ENCODE data around the gene C13orf46.

Gene C13orf46

DNA sequence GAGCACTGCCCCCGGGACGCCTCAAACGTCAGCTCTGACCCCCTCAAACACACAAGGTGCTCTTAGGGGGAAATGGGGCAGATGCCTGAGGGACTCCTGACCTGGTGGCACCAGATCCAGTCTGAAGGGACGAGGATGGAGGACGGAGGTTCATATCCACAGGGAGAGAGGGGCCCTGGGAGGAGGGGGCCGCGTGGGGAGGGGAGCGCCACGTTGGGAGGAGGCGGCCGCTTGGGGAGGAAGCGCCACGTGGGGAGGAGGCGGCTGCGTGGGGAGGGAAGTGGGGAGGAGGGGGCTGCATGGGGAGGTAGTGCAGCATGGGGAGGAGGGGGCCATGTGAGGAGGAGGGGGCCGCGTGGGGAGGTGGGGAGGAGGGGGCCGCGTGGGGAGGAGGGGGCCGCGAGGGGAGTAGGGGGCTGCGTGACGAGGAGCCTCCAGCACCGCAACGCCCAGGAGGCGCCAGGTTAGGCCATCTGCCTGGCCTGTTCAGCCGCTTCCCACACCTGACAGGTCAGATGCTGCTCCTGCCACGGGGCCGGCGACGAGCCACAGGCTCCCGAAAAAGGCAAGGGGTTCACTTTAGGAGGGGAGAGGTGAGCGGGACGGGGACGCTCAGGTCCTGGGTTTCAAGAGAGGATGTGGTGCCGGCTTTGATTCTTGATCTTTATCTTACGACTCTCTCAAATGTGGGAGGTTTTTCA is 36.7 kb upstream of the C13orf46 start:
- no peak for DNase-seq

DNA sequence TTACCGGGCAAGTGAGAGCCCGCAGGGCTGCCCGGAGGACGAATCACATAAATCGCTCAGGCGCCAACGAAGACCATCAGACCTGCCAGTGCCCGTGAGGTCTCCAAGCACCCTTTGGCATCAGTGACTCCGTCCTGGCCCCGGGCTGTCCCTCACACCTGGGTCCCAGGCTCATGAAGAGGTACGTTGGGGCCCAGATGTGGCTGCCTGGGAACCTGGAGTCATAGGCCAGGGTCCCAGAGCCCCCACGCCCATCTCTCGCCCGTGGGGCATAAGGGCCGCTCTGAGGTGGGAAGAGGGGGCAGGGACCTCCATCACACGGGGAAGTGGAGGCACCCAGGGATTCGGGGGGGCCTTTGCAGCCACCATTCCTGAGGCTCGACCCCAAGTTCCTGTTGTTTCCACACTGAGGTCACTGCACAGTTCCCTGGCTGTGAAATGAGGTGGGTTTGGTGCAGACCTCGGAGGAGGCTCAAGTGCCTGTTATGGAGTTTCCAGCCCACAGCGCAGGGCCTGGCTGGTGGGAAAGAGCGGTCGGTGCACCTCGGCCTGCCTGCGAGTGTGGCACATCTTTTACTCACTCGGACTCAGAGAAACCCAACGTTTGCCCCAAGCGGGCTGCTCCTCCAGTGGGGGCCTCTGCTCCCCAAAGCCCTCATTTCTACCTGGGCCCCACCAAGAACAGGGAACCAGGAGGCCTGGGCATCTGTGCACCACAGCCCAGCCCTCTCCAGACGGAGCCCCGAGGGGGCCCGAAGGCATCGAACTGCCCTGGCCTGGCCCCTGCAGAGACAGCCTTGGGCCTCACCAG is 35.9 kb upstream of the C13orf46 start:
- no peak for DNase-seq

DNA sequence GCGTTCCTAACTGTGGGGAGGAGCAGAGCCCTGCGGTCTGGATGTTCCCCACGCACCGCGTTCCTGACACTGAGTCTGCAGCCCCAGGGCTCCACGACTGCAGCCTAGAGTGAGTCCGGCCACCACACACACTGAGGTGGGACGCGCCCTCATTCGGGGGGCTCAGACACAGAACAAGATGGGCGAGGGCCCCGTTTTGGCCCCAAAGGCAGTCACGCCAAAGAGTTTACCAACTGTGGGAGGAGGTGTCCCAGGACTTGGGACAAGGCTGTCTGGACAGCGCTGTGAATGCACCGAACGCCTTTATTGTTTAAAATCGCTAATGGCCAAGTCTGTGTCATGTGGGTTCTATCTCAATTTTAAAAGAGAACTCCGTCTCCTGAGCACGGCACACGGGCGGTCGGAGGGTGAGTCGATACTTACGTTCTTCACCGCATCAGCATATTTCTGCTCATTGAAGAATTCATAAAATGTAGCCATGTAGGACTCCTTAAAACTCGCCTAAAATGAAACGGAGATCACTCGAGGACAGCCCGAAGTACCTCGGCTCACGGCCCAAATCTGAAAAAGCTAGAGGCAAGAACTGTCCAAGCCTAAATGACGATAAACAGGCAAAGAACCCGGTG is 35.2 kb upstream of the C13orf46 start:
- no peak for DNase-seq

DNA sequence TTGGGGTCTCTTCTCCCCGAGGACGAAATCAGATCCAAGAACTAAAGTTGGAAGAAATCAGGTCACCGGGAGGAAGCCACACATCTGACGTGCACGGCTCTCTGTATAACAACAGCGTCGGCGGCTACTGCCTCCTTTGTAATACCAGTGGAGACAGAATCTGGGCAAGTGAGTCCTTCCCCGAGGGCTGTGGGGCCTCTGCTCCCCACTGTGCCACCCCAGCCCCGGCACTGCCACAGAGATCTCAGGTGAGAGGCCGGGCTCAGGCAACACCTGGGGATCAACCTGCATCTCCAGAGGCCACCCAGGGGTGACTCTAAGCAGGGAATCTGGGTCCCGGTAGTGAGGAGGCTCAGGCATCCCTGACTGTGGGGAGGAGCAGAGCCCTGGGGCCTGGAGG is 33.7 kb upstream of the C13orf46 start:
- DNase-seq, result no peak

DNA sequence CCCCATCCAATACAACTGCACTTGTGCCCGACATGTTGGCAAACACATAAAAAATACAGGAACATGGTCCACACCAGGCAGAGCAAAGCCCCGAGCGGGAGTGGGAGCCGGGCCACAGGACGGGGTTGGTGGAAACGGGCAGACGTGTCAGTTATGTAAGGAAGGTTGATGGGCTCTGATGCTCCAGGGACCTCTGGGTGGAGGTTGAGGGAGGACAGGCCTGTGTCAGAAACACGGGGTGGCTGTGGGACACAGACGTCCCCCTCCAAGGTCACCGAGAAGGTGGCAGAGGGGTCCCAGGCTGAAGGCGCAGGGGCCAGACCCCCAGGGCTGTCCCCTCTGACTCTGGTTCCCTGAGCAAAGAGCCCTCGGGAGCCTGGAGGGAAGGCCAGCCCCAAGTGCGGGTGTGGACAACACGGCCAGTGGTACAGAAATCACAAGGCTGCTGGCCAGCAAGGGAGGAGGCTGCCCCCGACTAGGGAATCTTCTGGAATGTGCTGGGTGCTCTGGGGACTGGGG is 31.4 kb upstream of the C13orf46 start:
- DNase-seq, result no peak

DNA sequence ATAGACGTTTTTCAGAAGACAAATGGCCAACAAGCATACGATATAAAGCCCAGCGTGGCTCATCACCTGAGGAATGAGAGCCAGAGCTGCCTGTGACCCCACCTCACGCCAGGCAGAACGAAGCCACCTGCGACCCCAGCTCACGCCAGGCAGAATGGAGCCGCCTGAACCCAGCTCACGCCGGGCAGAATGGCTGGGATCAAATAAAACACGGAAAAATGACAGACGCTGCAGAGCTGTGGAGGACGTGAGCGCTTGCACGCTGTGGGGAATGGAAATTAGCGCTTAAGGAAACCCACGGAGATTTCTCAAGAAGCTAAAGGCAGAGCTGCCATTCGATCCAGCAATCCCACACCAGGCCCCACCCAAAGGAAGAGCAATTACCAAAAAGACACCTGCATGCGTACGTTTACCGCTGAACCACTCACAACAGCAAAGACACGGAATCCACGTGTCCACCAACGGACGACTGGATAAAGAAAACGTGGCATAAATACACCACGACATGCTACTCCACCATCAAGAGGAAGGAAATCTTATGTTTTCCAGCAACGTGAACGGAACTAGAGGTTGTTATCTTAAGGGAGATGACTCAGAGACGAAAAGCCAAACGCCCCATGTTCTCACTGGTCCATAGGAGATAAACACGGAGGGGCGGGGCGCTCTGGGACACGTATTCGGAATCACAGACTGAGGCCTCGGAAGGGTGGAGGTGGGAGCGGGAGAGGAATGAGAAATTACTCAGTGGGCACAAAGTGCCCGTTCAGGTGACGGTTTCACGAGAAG is 30.7 kb upstream of the C13orf46 start:
- no peak for DNase-seq

DNA sequence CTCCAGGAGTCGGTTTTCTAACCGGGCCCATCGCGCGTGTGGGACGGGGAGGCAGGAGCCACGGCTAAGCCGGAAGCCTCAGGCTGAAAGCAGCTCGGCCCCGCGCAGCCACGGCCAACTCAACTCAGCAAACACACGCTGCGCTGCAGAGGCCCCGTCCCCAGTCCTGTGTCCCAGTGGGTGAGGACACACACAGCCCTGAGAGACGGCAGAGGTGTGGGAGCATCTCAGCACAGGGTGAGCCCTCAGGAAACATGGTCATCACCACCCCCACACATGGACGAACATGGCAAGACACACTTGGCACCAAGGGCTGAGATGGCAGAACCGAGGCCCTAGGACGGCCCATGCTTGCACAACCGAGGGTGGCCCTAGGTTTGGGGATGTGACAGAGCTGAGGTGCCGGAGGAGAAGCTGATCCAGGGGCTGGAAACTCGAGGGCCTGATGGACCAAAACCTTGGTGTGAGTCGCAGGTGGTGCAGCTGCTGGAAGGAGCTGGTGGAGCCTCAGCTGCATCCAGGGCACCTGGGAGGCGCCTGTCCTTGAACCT is 29.0 kb upstream of the C13orf46 start:
- no peak for DNase-seq

DNA sequence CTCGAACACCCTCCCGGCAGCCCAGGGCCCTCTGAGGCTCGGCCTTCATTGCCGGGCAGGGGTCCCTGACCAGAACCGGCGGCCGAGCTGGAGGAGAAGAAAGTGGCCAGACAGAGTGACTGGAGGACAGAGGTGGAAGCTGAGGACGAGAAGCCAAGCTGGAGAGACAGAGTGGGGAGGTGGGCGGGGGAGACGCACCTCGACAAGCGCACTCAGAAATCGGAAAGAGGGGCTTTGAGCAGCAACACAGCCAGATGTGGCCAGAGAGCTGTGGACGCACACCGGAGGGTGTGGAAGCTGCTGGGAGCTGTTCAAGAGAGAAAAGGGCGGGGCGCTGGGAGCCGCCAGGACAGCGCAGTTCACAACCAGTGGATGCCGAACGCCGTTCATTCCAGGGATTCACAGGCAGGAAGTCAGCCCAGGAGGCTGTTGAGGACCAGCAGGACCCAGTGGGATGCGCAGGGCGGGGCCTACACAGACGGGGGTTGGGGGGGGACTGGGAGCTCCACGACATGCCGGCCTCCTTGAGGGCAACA is 28.2 kb upstream of the C13orf46 start:
- DNase-seq, result no peak

DNA sequence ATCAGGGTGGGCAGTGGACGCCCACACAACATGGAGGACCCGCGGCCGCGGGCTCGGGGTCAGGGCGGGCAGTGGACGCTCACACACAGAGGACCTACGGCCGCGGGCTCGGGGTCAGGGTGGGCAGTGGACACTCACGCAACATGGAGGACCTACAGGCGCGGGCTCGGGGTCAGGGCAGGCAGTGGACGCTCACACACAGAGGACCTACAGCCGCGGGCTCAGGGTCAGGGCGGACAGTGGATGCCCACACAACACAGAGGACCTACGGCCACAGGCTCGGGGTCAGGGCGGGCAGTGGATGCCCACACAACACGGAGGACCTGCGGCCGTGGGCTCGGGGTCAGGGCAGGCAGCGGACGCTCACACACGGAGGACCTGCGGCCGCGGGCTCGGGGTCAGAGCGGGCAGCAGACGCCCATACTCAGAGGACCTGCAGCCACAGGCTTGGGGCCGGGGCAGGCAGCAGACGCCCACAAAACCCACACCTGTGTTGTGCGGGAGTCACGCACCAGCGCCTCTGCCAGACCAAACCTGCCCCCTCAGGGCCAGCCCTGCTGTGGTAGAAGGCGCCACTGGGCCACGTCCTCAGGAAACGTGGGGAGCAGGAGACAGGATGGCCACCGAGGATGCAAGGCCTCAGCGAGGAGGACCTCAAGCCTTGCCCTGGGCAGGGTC is 27.6 kb upstream of the C13orf46 start:
- DNase-seq, result no peak

DNA sequence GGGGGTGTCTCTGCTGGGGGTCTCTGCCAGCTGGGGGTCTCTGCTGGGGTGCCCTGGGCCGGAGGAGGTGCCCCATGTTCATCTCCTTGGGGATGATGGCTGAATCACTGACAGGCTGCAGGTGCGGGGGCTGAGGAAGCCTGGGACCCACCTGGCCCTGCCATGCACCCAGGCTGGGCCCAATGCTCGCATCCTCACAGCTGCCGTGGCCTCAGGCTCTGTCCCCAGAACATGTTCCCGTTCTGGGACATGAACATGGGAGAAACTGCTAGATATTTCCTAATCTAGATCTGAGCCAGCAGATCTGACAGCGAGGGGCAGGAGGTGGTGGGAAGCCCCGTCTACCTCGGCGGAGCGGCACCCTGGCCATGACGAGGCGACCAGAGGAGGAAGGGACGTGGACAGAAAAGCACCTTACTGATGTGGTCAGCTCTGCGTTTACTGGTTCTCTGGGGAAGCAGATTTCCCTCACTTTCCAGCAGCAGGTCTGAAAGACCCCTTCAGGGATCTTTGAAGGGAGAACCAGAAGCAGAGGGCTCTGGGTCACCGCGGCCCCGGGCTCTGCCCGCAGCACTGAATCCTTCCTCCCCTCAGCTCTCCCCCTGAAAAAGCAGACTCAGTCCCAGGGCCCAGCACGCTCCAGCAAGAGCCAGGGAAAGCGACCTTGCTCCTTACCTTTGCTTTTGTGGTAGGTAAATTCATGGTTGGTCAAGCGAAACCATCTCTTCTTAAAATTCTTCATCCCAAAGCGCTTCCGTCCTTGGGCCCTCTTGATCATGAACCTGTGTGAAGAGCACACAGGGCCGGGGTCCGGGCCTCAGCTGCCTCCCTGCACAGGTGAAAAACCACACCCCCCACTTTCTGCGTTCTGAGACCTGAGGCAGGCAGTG is 26.5 kb upstream of the C13orf46 start:
- DNase-seq, result no peak

DNA sequence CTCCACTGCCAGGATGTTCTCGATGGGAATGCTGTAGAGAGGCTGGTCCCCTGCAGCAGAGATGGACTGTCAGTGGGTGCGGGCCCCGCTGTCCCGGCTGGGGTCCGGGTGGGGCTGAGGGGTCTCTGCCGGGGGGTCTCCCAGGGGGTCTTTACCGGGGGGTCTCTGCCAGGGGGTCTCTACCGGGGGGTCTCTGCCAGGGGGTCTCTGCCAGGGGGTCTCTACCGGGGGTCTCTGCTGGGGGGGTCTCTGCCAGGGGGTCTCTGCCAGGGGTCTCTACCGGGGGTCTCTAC is 25.7 kb upstream of the C13orf46 start:
- DNase-seq, result no peak

DNA sequence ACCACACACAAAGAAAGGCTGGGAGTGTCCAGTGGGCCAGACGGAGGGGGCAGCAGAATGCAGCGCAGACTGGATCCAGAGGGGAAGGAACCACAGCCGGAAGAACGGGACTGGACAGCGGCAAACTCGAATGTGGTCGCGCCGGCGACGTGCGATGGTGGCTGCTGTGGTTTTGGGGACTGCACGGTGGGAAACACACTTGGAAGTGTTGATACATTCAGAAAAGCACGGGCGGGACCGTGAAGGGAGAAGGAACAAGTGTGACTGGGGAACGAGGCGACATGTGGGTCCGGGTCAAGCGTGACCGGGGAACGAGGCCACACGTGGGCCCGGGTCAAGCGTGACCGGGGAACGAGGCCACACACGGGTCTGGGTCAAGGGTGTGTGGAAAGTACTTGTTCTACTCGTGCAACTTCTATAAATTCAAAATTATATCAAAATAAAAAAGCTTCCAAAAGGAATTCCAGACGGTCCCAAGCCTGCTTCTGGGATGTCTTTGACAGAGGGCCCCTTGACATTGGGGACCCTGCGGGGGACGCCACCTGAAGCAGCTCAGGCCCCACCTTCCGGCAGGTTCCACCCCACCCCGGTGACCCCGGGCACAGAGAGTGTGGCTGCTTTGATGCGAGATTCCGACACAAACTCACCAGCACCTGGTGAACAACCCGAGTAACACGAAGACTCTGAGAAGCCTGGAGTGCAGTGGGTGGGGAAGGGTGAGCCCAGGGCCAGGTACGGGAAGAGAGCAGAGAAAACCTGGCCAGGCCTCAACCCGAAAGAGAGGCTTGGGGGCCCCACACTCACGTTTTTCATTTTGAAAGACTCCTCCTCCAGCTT is 25.1 kb upstream of the C13orf46 start:
- DNase-seq, result no peak

DNA sequence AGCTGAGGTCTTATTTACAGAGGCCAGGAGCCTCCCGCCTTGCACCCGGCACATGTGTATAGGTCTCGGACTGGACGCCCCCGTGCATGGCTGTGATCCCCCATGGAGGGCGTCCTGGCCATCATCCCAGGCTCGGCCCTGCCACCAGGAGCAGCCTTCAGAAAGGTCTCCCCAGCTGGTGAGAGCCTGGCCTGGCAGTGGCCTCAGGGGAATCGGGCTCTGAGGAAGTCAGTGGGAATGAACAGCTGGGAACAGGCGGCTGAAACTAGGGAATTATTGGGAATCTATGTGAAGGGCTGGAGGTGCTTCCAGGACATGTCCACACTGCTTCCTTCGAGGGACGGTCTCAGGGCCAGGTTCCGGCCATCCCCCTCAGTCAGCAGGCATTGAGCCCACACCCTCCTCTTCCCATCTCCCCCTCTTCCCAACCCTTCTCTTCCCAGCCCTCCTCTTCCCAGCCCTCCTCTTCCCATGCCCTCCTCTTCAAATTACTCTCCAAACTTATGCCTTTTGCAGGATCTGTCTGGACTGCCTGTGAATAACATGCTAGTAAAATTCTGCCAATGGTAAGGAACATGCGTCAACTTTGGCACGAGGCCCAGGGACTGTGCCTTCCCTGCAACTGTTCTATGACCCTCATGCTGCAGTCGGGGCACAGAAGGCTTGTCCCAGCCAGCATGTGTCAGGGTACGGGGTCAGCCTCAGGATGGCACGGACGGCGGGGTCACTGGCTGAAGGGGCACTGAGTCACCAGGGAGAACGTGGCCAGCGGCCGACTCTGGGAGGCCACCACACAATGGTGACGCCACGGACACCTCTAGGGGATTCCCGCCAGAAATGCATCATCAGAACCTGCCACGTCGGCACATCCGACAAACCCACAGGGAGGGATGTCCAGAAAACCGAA is 24.2 kb upstream of the C13orf46 start:
- no peak for DNase-seq

DNA sequence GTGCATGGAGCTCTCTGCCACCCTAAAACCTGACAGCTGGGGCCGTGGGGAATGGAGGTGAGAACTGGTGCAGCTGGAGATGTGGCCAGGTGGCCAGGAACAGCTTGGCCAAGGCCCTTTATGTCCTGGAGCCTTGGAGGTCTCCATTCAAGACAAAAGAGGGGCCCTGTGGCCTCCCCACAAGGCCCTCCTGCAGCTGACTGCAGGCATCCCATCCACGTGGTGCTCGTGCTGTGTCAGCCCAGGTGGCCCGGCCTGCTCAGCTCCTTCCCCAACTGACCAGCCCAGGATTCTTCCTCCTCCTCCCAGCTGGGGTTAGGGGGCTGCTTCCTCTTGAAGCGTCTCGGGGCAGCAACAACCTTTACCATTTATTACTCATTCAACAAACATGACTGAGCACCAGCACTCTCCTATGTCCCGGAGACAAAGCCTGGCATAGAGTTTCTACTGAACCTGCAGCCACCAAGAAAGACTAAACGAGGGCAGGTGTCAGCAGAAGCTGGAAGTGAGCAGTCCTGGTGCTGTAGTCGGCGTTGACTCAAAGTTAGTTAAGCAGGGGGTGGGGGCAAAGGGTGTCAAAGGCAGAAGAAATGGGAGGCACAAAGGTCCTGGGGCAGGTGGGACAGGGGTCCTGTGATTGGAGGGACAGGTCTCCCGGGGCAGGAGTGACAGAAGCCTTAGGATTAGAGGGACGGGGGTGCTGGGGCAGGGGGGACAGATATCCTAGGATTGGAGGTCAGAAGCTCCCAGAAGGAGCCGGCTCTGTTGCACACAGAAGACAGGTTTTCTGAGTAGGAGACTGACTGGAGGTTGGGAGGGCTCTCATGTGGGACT is 23.3 kb upstream of the C13orf46 start:
- no peak for DNase-seq

DNA sequence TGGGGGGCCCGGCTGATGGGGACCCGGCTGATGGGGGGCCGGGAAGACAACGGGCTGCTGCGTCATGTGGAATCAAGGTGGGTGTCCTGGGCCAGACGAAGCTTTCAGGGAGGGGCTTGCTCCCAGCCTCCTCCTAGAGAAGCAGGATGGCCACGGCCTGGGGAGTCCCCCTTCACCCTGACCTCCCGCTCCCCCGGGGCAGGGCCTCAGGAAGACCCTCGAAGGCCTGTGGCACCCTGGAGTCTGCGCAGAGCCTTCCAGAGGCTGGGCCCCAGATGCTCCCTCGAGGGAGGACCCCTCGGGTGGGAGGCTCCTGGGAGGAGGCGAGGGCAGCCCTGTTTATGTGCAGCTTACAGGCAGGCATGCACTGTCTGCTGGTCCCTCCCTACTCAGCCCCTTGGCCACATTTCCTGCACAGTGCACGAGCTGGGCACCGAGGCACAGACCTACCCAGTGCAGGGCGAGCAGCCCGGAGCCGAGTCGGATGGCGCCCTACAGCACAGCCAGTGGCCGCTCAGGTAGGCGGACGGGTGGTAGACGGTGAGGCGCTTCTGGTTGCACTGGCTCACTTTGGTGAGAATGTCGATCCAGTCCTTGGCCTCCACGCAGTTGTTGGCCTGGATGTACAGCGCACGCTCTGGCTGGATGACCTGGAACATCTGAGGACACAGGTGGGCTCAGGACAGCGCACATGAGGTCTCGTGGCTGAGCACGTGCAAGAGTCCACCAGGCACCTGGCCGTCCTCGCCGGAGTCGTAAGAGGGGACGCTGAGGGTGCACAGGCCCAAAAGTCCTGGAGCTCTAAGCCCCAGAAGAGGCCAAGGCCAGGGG is 22.4 kb upstream of the C13orf46 start:
- DNase-seq, result no peak
